ENCODE measurements around the gene RAB12.

Gene RAB12

DNA sequence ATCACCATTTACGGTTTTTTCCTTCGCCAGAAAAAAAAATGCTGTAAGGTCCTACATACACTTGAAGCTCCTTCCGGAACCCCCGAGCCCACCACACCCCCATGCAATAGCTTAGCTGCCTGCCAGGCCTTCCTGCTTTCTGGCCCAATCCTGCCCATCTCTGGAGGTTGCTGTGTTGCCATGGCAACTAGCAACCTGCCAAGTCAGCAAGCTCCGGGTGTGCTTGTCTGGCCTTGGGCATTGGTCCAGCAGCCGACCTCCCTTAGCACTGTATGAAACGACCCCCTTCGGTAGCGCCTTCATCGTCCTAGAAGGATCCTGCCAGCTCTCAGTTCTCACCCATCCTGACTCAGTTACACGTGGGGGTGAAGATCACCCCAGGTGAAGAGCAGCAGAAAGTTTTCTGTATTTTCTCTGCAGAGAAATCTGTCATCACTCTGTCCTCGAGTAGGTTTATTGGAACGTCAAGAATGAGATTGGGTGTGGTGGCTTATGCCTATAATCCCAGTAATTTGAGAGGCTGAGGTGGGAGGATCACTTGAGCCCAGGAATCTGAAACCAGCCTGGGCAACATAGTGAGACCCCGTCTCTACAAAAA is 48.7 kb downstream of the RAB12 start:
- no peak for DNase-seq (ENCODE audit: low read depth)
- H3K4me3 ChIP-seq (ENCODE audit: control insufficient read depth, low read depth, low read length), result no peak overlapping the region
- TF ChIP-seq, protein P1, sequence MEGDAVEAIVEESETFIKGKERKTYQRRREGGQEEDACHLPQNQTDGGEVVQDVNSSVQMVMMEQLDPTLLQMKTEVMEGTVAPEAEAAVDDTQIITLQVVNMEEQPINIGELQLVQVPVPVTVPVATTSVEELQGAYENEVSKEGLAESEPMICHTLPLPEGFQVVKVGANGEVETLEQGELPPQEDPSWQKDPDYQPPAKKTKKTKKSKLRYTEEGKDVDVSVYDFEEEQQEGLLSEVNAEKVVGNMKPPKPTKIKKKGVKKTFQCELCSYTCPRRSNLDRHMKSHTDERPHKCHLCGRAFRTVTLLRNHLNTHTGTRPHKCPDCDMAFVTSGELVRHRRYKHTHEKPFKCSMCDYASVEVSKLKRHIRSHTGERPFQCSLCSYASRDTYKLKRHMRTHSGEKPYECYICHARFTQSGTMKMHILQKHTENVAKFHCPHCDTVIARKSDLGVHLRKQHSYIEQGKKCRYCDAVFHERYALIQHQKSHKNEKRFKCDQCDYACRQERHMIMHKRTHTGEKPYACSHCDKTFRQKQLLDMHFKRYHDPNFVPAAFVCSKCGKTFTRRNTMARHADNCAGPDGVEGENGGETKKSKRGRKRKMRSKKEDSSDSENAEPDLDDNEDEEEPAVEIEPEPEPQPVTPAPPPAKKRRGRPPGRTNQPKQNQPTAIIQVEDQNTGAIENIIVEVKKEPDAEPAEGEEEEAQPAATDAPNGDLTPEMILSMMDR (IDR thresholded peaks at IDR 0.05; ENCODE audit: control insufficient read depth, insufficient read depth, low read depth, low read length, missing control alignments), result no peak

DNA sequence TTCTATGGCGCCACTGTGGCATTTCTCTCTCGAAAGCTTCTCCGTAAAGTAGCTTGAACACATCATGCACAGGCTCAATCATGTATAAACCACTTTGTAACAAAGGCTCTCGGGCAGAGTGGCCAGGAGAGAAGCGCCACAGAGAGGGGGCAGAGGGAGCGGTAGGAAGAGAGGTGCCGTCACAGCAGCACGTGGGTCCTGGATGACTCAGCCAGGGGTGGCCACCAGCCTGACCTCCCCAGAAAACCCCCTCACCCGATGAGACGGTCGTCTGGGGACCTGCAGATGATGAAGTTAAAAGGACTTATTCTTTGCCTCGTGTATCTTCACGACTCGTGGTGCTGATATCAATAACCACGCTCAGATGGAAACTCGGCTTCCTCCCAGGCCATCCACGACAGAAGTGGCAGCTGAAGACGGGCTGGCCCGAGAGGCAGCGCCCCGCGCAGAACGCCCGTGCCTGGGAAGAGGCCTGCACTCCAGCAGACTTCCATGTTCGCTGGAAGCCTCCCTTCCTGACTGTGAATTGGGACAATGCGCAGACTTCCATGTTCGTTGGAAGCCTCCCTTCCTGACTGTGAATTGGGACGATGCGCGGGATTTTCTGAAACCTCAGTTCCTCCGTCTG is 49.7 kb downstream of the RAB12 start:
- no peak for DNase-seq (ENCODE audit: low read depth)
- TF ChIP-seq, protein P1 (IDR thresholded peaks at IDR 0.05; ENCODE audit: control insufficient read depth, insufficient read depth, low read depth, low read length, missing control alignments), result no peak
- H3K4me3 ChIP-seq (ENCODE audit: control insufficient read depth, low read depth, low read length), result no peak overlapping the region

- H3K4me3 ChIP-seq (ENCODE audit: control insufficient read depth, low read depth, low read length), result no peak overlapping the region
- TF ChIP-seq, protein P1 (IDR thresholded peaks at IDR 0.05; ENCODE audit: control insufficient read depth, insufficient read depth, low read depth, low read length, missing control alignments), result no peak
- no peak for DNase-seq (ENCODE audit: low read depth)
Measured at GRCh38 chr18:8659609-8660242, 50.5 kb downstream of the RAB12 start.

DNA sequence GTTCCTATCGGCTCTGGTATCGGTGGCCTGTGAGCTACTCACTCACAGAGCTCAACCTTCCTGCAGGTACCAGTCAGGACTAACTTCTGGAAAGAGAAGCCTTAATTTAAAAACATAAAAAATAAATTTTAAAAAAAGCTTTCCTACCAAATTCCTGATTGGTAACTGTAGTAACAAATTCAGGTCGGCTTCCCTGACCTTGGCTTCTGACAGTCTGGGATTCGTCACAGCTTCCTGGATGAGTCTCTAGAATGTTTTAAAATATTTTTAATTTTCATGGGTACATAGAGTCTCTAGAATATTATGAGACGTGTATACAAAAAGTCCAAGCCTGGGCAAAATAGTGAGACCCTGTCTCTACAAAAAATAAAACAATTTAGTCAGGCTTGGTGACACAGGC is 51.1 kb downstream of the RAB12 start:
- DNase-seq (ENCODE audit: low read depth), result no peak
- H3K4me3 ChIP-seq (ENCODE audit: control insufficient read depth, low read depth, low read length), result no peak overlapping the region
- TF ChIP-seq, protein P1 (IDR thresholded peaks at IDR 0.05; ENCODE audit: control insufficient read depth, insufficient read depth, low read depth, low read length, missing control alignments), result no peak

GRCh38 chr18:8661754-8662559 is 52.7 kb downstream of the RAB12 start:
- DNase-seq (ENCODE audit: low read depth), result no peak
- H3K4me3 ChIP-seq (ENCODE audit: control insufficient read depth, low read depth, low read length), result no peak overlapping the region
- TF ChIP-seq, protein P1 (IDR thresholded peaks at IDR 0.05; ENCODE audit: control insufficient read depth, insufficient read depth, low read depth, low read length, missing control alignments), result no peak

GRCh38 chr18:8662560-8663255 is 53.5 kb downstream of the RAB12 start:
- TF ChIP-seq, protein P1 (IDR thresholded peaks at IDR 0.05; ENCODE audit: control insufficient read depth, insufficient read depth, low read depth, low read length, missing control alignments), result no peak
- H3K4me3 ChIP-seq (ENCODE audit: control insufficient read depth, low read depth, low read length), result no peak overlapping the region

More at GRCh38 chr18:8662560-8663255, 53.5 kb downstream of the RAB12 start:
- DNase-seq (ENCODE audit: low read depth), result no peak

Data from AG09309 (cell line).